Measurements from ENCODE around the gene MTMR3.
"Not testable (repeated sequence)": the region's sequence is repeated elsewhere in the genome, so short reads cannot be mapped to it uniquely, and the experiment has no call there.

The MTMR3 gene

GRCh38 chr22:29972121-29972520, 89.1 kb downstream of the MTMR3 start:
- no peak for DNase-seq

DNA sequence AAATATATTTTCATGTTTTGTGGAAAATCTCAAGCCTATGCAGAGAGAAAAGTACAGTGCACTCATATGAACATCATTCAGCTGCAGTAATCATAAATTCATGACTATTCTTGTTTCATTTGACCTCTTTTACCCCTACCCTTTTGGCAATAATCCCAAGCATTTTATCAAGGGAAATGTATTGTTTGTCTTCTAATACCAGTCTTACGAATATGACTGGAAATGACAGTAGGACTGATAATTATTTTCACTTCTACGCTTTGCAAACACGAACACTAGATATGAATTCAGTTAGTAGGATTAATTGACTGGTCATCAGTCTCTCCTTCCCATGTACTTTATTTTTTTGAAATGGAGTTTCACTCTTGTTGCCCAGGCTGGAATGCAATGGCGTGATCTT, 90.3 kb downstream of the MTMR3 start:
- DNase-seq = no peak

GRCh38 chr22:29973680-29974079, 90.7 kb downstream of the MTMR3 start:
- DNase-seq = not testable (repeated sequence)

- DNase-seq = no peak
Measured at GRCh38 chr22:29975494-29975893, 92.5 kb downstream of the MTMR3 start.

DNA sequence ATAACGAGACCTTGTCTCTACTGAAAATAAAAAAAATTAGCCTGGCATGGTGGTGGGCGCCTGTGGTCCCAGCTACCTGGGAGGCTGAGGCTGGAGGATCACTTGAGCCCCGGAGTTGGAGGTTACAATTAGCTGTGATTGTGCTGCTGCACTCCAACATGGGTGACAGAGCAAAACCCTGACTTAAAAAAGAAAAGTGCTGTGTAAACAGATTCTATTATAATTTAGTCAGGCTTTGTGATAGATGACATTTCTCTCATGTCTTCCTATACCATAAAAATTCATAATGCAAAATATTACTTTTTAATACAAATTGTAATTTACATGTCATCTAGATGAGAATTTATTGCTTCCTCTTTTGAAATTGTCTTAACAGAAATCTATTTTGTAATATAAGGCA, 94.1 kb downstream of the MTMR3 start:
- no peak for DNase-seq

GRCh38 chr22:29979777-29980321, 96.9 kb downstream of the MTMR3 start:
- no peak for DNase-seq

DNA sequence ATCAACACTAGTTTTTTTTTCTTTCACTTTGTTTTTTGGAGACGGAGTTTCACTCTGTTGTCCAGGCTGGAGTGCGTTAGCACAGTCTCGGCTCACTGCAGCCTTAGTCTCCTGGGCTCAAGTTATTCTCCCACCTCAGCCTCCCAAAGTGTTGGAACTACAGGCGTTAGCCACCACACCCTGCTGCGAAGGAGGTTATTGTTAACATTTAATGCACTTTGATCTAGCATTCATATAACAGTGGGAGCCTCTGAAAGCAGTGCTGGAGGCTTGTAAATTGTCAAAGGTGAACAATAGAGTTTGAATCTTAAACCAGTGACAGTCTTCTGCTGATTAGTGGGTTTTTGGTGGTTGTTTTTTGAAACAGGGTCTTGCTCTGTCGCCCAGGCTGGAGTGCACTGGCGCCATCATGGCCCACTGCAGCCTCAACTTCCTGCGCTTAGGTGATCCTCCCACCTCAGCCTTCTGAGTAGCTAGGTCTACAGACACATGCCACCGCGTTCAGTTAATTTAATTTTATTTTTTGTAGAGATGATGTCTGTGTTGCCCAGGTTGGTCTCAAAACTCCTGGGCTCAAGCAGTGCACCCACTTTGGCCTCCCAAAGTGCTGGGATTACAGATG, 100.4 kb downstream of the MTMR3 start:
- DNase-seq = no peak

- DNase-seq = no peak
Measured at GRCh38 chr22:29985912-29986311, 102.9 kb downstream of the MTMR3 start.

GRCh38 chr22:29987137-29987536, 104.2 kb downstream of the MTMR3 start:
- DNase-seq = no peak

GRCh38 chr22:29988719-29989118, 105.7 kb downstream of the MTMR3 start:
- no peak for DNase-seq

- DNase-seq = no peak
Measured at GRCh38 chr22:29989446-29989845, 106.5 kb downstream of the MTMR3 start.

GRCh38 chr22:29992341-29993275, 109.6 kb downstream of the MTMR3 start:
- DNase-seq = no peak

- no peak for DNase-seq
Measured at GRCh38 chr22:29994027-29994715, 111.2 kb downstream of the MTMR3 start.

GRCh38 chr22:29994943-29995342, 112.0 kb downstream of the MTMR3 start:
- no peak for DNase-seq

DNA sequence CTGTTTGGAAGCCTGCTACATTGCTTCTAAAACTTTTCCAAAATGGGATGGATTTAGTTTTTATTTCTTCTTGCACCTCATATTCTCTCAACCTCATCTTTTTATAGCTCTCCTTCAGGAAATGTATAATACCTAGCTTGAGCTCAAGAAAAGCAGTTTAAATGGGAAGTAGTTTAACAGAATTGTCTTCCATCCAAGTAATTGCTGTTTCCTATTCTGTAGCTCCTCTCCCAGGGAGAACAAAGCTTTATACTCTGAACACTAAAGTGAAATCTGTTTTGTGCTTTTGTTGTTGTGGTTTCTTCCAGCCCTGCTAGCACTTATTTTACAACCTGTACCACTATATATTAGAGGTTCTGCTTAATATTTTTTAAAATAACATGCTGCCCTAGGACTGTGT, 114.1 kb downstream of the MTMR3 start:
- DNase-seq = no peak

DNA sequence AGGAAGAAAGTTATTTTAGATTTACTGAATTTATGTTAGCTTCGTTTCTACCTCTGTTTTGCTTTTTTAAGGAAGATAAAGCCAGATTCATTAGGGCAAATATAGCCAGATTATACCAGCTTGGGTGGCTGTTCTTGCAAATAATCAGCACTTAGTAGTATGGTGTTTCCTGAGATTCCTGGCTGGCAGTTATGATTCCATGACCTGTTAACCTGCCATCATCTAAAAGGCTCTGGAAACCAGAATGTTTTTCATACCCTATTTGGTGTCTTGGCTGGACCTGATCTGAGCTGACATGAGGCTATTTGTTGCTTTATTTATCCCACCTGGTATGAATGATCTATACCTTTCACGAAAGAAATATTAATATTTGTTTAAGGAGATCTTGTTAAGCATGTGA, 114.5 kb downstream of the MTMR3 start:
- DNase-seq = no peak

DNA sequence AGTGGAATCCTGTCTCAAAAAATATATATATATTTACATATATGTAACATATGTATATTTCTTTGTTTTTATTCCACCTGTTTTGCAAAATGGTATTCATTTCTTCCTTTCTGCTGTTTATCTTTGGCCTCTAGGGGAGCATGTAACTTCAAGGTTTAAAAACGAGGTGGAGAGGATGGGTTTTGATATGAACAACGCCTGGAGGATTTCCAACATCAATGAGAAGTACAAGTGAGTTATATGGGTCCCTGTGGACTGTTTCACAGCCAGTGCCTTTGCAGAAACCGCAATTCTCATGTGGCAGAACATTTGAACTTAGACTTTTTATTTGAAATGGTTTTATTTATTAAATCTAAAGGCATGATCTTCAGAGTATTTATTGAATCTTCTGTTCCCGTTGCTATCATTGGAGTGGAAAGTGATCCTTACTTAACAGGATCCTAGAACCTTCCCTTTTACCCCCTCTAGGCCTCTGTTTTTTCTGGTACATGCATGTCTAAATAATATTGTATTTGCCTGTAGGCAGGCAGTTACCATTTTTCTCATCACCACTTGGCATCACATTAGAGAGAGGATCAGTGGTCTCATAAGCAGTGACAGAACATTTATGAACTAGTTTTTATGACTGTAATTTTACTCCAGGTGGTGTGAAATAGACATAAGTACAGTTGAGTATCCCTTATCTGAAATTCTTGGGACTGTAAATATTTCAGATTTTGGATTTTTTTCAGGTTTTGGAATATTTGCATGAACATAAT, 115.8 kb downstream of the MTMR3 start:
- peak in 1 of 2 donors; percentile 20 for DNase-seq

- no peak for DNase-seq
Measured at GRCh38 chr22:30000566-30000965, 117.6 kb downstream of the MTMR3 start.

DNA sequence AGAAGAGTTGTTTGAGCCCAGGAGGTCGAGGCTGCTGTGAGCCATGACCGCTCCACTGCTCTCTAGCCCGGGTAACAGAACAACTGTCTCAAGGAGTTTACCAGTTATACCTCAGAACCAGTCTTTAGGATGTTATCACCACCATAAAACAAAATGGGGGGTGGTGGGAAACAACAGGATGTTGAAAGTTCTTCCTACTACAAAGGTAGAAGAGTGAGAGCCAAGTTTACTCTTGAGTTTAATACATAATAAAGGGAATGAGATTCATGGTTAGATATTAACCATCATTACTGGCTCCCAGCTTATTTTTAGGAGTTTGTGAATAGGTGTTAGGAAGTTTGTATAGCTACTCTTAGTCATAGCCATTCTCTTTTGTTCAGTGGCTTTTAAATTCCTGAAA, 118.5 kb downstream of the MTMR3 start:
- DNase-seq = no peak

DNA sequence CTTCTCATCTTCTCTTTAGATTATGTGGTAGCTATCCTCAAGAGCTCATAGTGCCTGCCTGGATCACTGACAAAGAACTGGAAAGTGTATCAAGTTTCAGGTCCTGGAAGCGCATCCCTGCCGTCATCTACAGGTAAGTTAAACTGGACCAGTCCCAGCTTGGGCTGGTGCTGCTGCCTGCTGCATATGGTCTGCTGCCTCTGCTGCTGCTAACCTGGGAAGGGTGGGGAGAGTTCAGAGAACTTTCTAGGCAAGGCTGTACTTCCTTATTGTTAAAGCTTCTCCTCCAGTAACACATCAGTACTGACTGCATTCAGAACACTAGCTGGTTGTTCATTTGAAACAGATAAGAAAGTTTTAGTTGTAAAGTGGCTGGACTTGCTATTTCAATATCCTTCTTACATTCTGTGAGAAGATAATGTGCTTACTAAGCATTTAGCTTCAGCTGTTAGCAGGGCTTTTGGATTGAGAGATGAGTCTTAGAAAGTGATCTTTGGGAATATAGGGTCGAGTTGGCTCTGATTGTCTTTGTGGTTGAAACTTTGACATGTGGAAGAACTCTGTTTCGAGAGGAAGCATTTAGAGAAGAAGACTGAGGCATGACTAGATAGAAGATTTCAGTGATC, 120.0 kb downstream of the MTMR3 start:
- DNase-seq = no peak

- no peak for DNase-seq
Measured at GRCh38 chr22:30004101-30004500, 121.1 kb downstream of the MTMR3 start.

- DNase-seq = no peak
Measured at GRCh38 chr22:30004694-30005093, 121.7 kb downstream of the MTMR3 start.
